Mucosa of descending colon (tissue), 3 donors: ENCODE measurements around the gene VRK1. TPM values are rescaled to one million over a fixed set of nuclear protein-coding genes. Genes with fewer than 3 reads are reported as not detected.

Experiments
- ATAC-seq: fragments of 200-7000 bp; cut with Tn5 transposase; one replicate; pipeline ENCODE4 v1.9.1; 2020; ENCODE audit warnings: mild to moderate bottlenecking, moderate library complexity
- DNase-seq, 3 donors: peaks; one replicate each; pipeline ENCODE4 v3.0.0-alpha.2; 2020
- H3K36me3 ChIP-seq: fragments of 200-600 bp; one replicate; pipeline ENCODE4 v1.8.0; 2021; ENCODE audit warnings: low read depth, mild to moderate bottlenecking
- H3K4me1 ChIP-seq: fragments of 200-600 bp; one replicate; pipeline ENCODE4 v1.8.0; 2021; ENCODE audit warnings: low read depth, mild to moderate bottlenecking
- H3K4me3 ChIP-seq: fragments of 200-600 bp; one replicate; pipeline ENCODE4 v1.8.0; 2021; ENCODE audit warnings: mild to moderate bottlenecking
- H3K9me3 ChIP-seq: fragments of 200-600 bp; one replicate; pipeline ENCODE4 v1.8.0; 2021; ENCODE audit warnings: mild to moderate bottlenecking
- CTCF ChIP-seq: fragments of 200-600 bp; IDR thresholded peaks from one replicate; pipeline ENCODE4 v1.8.0; 2022; ENCODE audit warnings: antibody characterized with exemption, mild to moderate bottlenecking
- intact Hi-C, 2 donors: fragments of 100-400 bp; cut with DNase I in 1 of 2; cut with micrococcal nuclease in 1 of 2; formaldehyde crosslinking; loops; one replicate each; pipeline versions ENCODE4 v1.11.0 to v1.11.1; 2022; cut with DNase I, micrococcal nuclease
- total RNA-seq, 3 donors: library from RNA; stranded (reverse); fragmentation: NEBNext Ultra II Directional in 2 of 3; extraction: Animal tissue kit (Norgen Biotek cat#: 25700) in 2 of 3; gene quantifications; one replicate each; pipeline versions ENCODE4 v1.2.1 to v1.2.4, GENCODE V29; 2021 to 2023
- donor health status: DM: no; HTN: no; CAD: no; lungs with moderate emphysema.
- donor health status: DM: no; HTN: no; CAD: no.
- donor health status: DM: no; HTN: yes; CAD: no.

VRK1 gene
- total RNA-seq, 3 donors from 2014 or later = 15.3 to 19.8 (median 19.4) TPM

GRCh38 chr14:96917442-96917963 lies 120.3 kb downstream of the VRK1 start:
- ATAC-seq (no peak), DNase-seq (no peak)
- no peaks in the 10 kb centered on the region for H3K4me1 ChIP-seq
- TF ChIP-seq CTCF = no peak
- H3K9me3 ChIP-seq = no peaks in the 10 kb centered on the region
- intact Hi-C loops = no loop called here
- H3K36me3 ChIP-seq = no peaks in the 10 kb centered on the region
- H3K4me3 ChIP-seq = no peak overlapping the region

GRCh38 chr14:96920023-96920422 lies 122.8 kb downstream of the VRK1 start:
- ATAC-seq (no peak), DNase-seq (no peak)
- H3K4me1 ChIP-seq = no peaks in the 10 kb centered on the region
- no peaks in the 10 kb centered on the region for H3K9me3 ChIP-seq
- intact Hi-C loops = no loop called here
- H3K4me3 ChIP-seq = no peak overlapping the region
- no peaks in the 10 kb centered on the region for H3K36me3 ChIP-seq
- no peak for TF ChIP-seq CTCF

- Histone ChIP-seq H3K9me3 (no peaks in the 10 kb centered on the region), H3K4me3 (no peak overlapping the region), H3K36me3 (no peaks in the 10 kb centered on the region), H3K4me1 (no peaks in the 10 kb centered on the region)
- ATAC-seq (no peak), DNase-seq (no peak)
- intact Hi-C loops = no loop called here
- TF ChIP-seq CTCF = no peak
These were observed 123.6 kb downstream of the VRK1 start for GRCh38 chr14:96920820-96921219.

- Histone ChIP-seq H3K36me3 (no peaks in the 10 kb centered on the region), H3K4me3 (no peak overlapping the region), H3K9me3 (no peaks in the 10 kb centered on the region), H3K4me1 (no peaks in the 10 kb centered on the region)
- DNase-seq = no peak
- intact Hi-C loops = no loop called here
- ATAC-seq = no peak
- no peak for TF ChIP-seq CTCF
These were observed 125.8 kb downstream of the VRK1 start for GRCh38 chr14:96922986-96923385.

- no peak for DNase-seq
- H3K4me1 ChIP-seq = no peaks in the 10 kb centered on the region
- H3K9me3 ChIP-seq = no peaks in the 10 kb centered on the region
- no peaks in the 10 kb centered on the region for H3K36me3 ChIP-seq
- intact Hi-C loops = no loop called here
- no peak for TF ChIP-seq CTCF
- no peak overlapping the region for H3K4me3 ChIP-seq
- ATAC-seq = no peak
These were observed 128.2 kb downstream of the VRK1 start for GRCh38 chr14:96925422-96925821.

GRCh38 chr14:96926001-96926400 lies 128.8 kb downstream of the VRK1 start:
- no peak for ATAC-seq

More at GRCh38 chr14:96926001-96926400, 128.8 kb downstream of the VRK1 start:
- no peak overlapping the region for H3K4me3 ChIP-seq
- no peaks in the 10 kb centered on the region for H3K9me3 ChIP-seq
- H3K4me1 ChIP-seq = no peaks in the 10 kb centered on the region
- TF ChIP-seq CTCF = no peak
- H3K36me3 ChIP-seq = no peaks in the 10 kb centered on the region
- no peak for DNase-seq
- intact Hi-C loops = no loop called here
